Liver (tissue), 9 donors: ENCODE results near the gene CAMKMT. TPM values are rescaled to one million over a fixed set of nuclear protein-coding genes. Genes with fewer than 3 reads are reported as not detected.

Experiments used
- DNase-seq: peaks from one replicate; pipeline ENCODE4 v3.0.0-alpha.2; 2017; ENCODE audit warnings: low spot score
- H3K27ac ChIP-seq, 2 donors: one replicate each; pipeline ENCODE4 v1.7.0; 2013; ENCODE audit warnings: inconsistent platforms in 2 of 2, low read length in 2 of 2, control low read depth in 1 of 2, low read depth in 1 of 2, mild to moderate bottlenecking in 1 of 2
- H3K27me3 ChIP-seq, 4 donors: one replicate each; pipeline versions ENCODE4 v1.6.1 to v1.7.0; 2013; ENCODE audit warnings: low read length in 3 of 4, inconsistent platforms in 1 of 4, mild to moderate bottlenecking in 1 of 4, moderate library complexity in 1 of 4; ENCODE audit not compliant: control insufficient read depth in 4 of 4, insufficient read depth in 4 of 4
- H3K36me3 ChIP-seq, 4 donors: one replicate each; pipeline versions ENCODE4 v1.6.1 to v1.7.0; 2013; ENCODE audit warnings: low read length in 3 of 4, mild to moderate bottlenecking in 3 of 4, low read depth in 1 of 4, moderate library complexity in 1 of 4; ENCODE audit not compliant: control insufficient read depth in 4 of 4, insufficient read depth in 3 of 4
- H3K4me1 ChIP-seq, 4 donors: one replicate each; pipeline versions ENCODE4 v1.6.1 to v1.7.0; 2013; ENCODE audit warnings: low read length in 3 of 4, mild to moderate bottlenecking in 3 of 4, moderate library complexity in 1 of 4; ENCODE audit not compliant: control insufficient read depth in 4 of 4, insufficient read depth in 4 of 4
- H3K4me3 ChIP-seq, 3 donors: one replicate each; pipeline versions ENCODE4 v1.6.1 to v1.7.0; 2013; ENCODE audit warnings: low read length in 3 of 3, control low read depth in 1 of 3, low read depth in 1 of 3, mild to moderate bottlenecking in 1 of 3
- H3K9ac ChIP-seq, 2 donors: one replicate each; pipeline ENCODE4 v1.7.0; 2013; ENCODE audit warnings: low read length in 2 of 2, mild to moderate bottlenecking in 2 of 2, moderate library complexity in 2 of 2, control low read depth in 1 of 2, low read depth in 1 of 2
- H3K9me3 ChIP-seq, 4 donors: one replicate each; pipeline versions ENCODE4 v1.6.1 to v1.7.0; 2013; ENCODE audit warnings: low read length in 3 of 4; ENCODE audit not compliant: control insufficient read depth in 4 of 4
- ATF3 ChIP-seq: IDR thresholded peaks from 2 replicates; pipeline ENCODE4 v1.6.1; 2016; ENCODE audit warnings: antibody characterized with exemption
- EGR1 ChIP-seq, 2 donors: IDR thresholded peaks; 2 replicates each; pipeline ENCODE4 v1.6.1; 2016 to 2018; ENCODE audit warnings: antibody characterized with exemption in 2 of 2, low read depth in 2 of 2
- FOXA1 ChIP-seq: IDR thresholded peaks from 2 replicates; pipeline ENCODE4 v1.6.1; 2016; ENCODE audit warnings: antibody characterized with exemption
- FOXA2 ChIP-seq: IDR thresholded peaks from 2 replicates; pipeline ENCODE4 v1.6.1; 2016; ENCODE audit warnings: antibody characterized with exemption
- GABPA ChIP-seq, 2 donors: IDR thresholded peaks in 1 of 2; conservative IDR thresholded peaks in 1 of 2; 2 replicates each; pipeline ENCODE4 v1.6.1; 2016; ENCODE audit warnings: antibody characterized with exemption in 2 of 2, mild to moderate bottlenecking in 1 of 2, moderate library complexity in 1 of 2
- HNF4G ChIP-seq: IDR thresholded peaks from 2 replicates; pipeline ENCODE4 v1.6.1; 2016; ENCODE audit warnings: antibody characterized with exemption
- JUND ChIP-seq, 2 donors: IDR thresholded peaks; 2 replicates each; pipeline ENCODE4 v1.6.1; 2016; ENCODE audit warnings: antibody characterized with exemption in 2 of 2
- MAX ChIP-seq: IDR thresholded peaks from 2 replicates; pipeline ENCODE4 v1.6.1; 2016; ENCODE audit warnings: antibody characterized with exemption
- NR2F2 ChIP-seq: IDR thresholded peaks from 2 replicates; pipeline ENCODE4 v1.6.1; 2016; ENCODE audit warnings: antibody characterized with exemption
- RAD21 ChIP-seq, 2 donors: IDR thresholded peaks; 2 replicates each; pipeline ENCODE4 v1.6.1; 2016; ENCODE audit warnings: antibody characterized with exemption in 2 of 2, mild to moderate bottlenecking in 2 of 2
- REST ChIP-seq: IDR thresholded peaks from 2 replicates; pipeline ENCODE4 v1.6.1; 2016; ENCODE audit warnings: antibody characterized with exemption, mild to moderate bottlenecking
- RXRA ChIP-seq, 2 donors: IDR thresholded peaks; 2 replicates each; pipeline ENCODE4 v1.6.1; 2017 to 2018; ENCODE audit warnings: antibody characterized with exemption in 2 of 2, mild to moderate bottlenecking in 1 of 2
- TAF1 ChIP-seq: conservative IDR thresholded peaks from 2 replicates; pipeline ENCODE4 v1.6.1; 2016; ENCODE audit warnings: antibody characterized with exemption, mild to moderate bottlenecking
- YY1 ChIP-seq: IDR thresholded peaks from 2 replicates; pipeline ENCODE4 v1.6.1; 2016; ENCODE audit warnings: antibody characterized with exemption, mild to moderate bottlenecking
- ZBTB33 ChIP-seq: IDR thresholded peaks from 2 replicates; pipeline ENCODE4 v1.6.1; 2016; ENCODE audit warnings: antibody characterized with exemption
- polyA plus RNA-seq, 2 donors: library from polyadenylated mRNA; stranded (reverse) in 1 of 2; unstranded in 1 of 2; fragments of 200-250 nt in 1 of 2; fragments of >200 nt in 1 of 2; fragmentation: Nextera tagmentation in 1 of 2; extraction: Ambion mirVana in 1 of 2; gene quantifications; one replicate each; pipeline versions ENCODE4 v1.2.1 to v1.2.3, GENCODE V29; 2013 to 2015
- total RNA-seq, 2 donors: library from RNA; depleted of rRNA; stranded (reverse); fragments of >200 nt; gene quantifications; one replicate each; pipeline ENCODE4 v1.2.3, GENCODE V29; 2014
- TF ChIP-seq, protein P1 (sequence below): fragments of 150-350 bp; IDR thresholded peaks from 2 replicates; pipeline ENCODE4 v1.5.1; 2017; ENCODE audit warnings: improper control_type of control experiment, low read depth, low read length; ENCODE audit not compliant: missing input control
- donor health status: healthy.
- donor health status: healthy.
- donor health status: healthy.
- donor health status: healthy.
- donor health status: healthy.

Gene CAMKMT
- total and polyA plus RNA-seq, 4 donors, result 1.5 to 12.7 (median 7.1) TPM

DNA sequence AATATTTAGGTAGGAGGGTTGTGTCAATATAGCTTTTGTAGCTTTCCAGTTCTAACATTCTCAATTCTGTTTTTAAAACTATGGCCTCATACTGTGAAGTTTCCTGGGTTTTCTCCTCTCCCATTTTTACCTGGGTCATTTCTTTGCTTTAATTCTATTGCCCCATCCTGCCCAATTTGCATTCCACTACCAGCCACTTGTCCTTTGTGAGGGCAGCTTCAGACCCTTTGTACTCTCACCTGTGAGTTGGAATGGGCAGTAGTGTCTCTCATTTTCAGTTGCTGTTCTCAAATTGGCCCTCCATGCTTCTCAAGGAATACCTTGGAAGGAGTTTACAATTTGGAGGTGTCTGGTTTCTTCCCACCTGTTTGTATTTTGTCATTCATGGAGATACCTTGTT, 108.4 kb downstream of the CAMKMT start:
- Histone ChIP-seq H3K27ac (no peak overlapping the region), H3K27me3 (no peaks in the 10 kb centered on the region), H3K4me3 (no peak overlapping the region), H3K36me3 (no peaks in the 10 kb centered on the region), H3K9ac (no peak overlapping the region), H3K9me3 (no peaks in the 10 kb centered on the region), H3K4me1 (no peaks in the 10 kb centered on the region)
- TF ChIP-seq RAD21 (IDR thresholded peaks at IDR 0.05), result no peak
- TF ChIP-seq YY1, result no peak
- TF ChIP-seq RXRA (IDR thresholded peaks at IDR 0.05), result no peak
- TF ChIP-seq ZBTB33, result no peak
- TF ChIP-seq REST, result no peak
- TF ChIP-seq JUND (IDR thresholded peaks at IDR 0.05), result no peak
- no peak for TF ChIP-seq GABPA (IDR thresholded peaks at IDR 0.05 in 1 of 2, conservative IDR thresholded peaks at IDR 0.05 in 1 of 2)
- no peak for TF ChIP-seq NR2F2
- TF ChIP-seq MAX, result no peak
- no peak for TF ChIP-seq FOXA1
- no peak for TF ChIP-seq FOXA2
- TF ChIP-seq ATF3, result no peak
- TF ChIP-seq, protein P1, sequence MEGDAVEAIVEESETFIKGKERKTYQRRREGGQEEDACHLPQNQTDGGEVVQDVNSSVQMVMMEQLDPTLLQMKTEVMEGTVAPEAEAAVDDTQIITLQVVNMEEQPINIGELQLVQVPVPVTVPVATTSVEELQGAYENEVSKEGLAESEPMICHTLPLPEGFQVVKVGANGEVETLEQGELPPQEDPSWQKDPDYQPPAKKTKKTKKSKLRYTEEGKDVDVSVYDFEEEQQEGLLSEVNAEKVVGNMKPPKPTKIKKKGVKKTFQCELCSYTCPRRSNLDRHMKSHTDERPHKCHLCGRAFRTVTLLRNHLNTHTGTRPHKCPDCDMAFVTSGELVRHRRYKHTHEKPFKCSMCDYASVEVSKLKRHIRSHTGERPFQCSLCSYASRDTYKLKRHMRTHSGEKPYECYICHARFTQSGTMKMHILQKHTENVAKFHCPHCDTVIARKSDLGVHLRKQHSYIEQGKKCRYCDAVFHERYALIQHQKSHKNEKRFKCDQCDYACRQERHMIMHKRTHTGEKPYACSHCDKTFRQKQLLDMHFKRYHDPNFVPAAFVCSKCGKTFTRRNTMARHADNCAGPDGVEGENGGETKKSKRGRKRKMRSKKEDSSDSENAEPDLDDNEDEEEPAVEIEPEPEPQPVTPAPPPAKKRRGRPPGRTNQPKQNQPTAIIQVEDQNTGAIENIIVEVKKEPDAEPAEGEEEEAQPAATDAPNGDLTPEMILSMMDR, result no peak
- TF ChIP-seq EGR1 (IDR thresholded peaks at IDR 0.05; ENCODE audit: low read depth in 2 of 2), result no peak
- TF ChIP-seq HNF4G, result no peak
- TF ChIP-seq TAF1, result no peak
- DNase-seq, result no peak
